Stimulated activated CD4-positive, alpha-beta T cell treated with anti-CD3 and anti-CD28 coated beads, Interleukin-1b, Interleukin-23, amount 100 ng/mL, for 48 hours (primary cell): Measurements from ENCODE around the gene KIAA1328.
"Not testable (repeated sequence)": the region's sequence is repeated elsewhere in the genome, so short reads cannot be mapped to it uniquely, and the experiment has no call there.

Experiments used
- DNase-seq: peaks from one replicate; pipeline ENCODE4 v3.0.0-alpha.2; 2020

KIAA1328 gene

GRCh38 chr18:36828157-36828629, 734 bp upstream of the KIAA1328 start:
- DNase-seq, result no peak

- no peak for DNase-seq
Measured at GRCh38 chr18:36829362-36830157, 633 bp downstream of the KIAA1328 start.

- DNase-seq, result no peak
Measured at GRCh38 chr18:36830158-36830495, 1.2 kb downstream of the KIAA1328 start.

GRCh38 chr18:36831139-36831538, 2.2 kb downstream of the KIAA1328 start:
- DNase-seq, result no peak

GRCh38 chr18:36833120-36833519, 4.2 kb downstream of the KIAA1328 start:
- DNase-seq, result no peak

- DNase-seq, result no peak
Measured at GRCh38 chr18:36835927-36836326, 7.0 kb downstream of the KIAA1328 start.

GRCh38 chr18:36839835-36840234, 10.9 kb downstream of the KIAA1328 start:
- DNase-seq, result no peak

- DNase-seq, result no peak
Measured at GRCh38 chr18:36843199-36843598, 14.3 kb downstream of the KIAA1328 start.

- DNase-seq, result no peak
Measured at GRCh38 chr18:36843784-36844183, 14.9 kb downstream of the KIAA1328 start.

GRCh38 chr18:36848609-36849008, 19.7 kb downstream of the KIAA1328 start:
- DNase-seq, result no peak

- no peak for DNase-seq
Measured at GRCh38 chr18:36849288-36850006, 20.5 kb downstream of the KIAA1328 start.

GRCh38 chr18:36850527-36851201, 21.7 kb downstream of the KIAA1328 start:
- peak; percentile 5 for DNase-seq

GRCh38 chr18:36851202-36851590, 22.3 kb downstream of the KIAA1328 start:
- no peak for DNase-seq

GRCh38 chr18:36856815-36857214, 27.9 kb downstream of the KIAA1328 start:
- DNase-seq, result no peak

GRCh38 chr18:36862182-36862581, 33.3 kb downstream of the KIAA1328 start:
- no peak for DNase-seq

GRCh38 chr18:36867056-36867455, 38.1 kb downstream of the KIAA1328 start:
- no peak for DNase-seq

GRCh38 chr18:36871801-36872200, 42.9 kb downstream of the KIAA1328 start:
- DNase-seq, result no peak

GRCh38 chr18:36872329-36872728, 43.4 kb downstream of the KIAA1328 start:
- no peak for DNase-seq

GRCh38 chr18:36873826-36874225, 44.9 kb downstream of the KIAA1328 start:
- not testable (repeated sequence) for DNase-seq

- not testable (repeated sequence) for DNase-seq
Measured at GRCh38 chr18:36879796-36880195, 50.9 kb downstream of the KIAA1328 start.

GRCh38 chr18:36885981-36886380, 57.1 kb downstream of the KIAA1328 start:
- no peak for DNase-seq

- DNase-seq, result no peak
Measured at GRCh38 chr18:36887114-36887513, 58.2 kb downstream of the KIAA1328 start.

- DNase-seq, result no peak
Measured at GRCh38 chr18:36887864-36888263, 58.9 kb downstream of the KIAA1328 start.

GRCh38 chr18:36888778-36889177, 59.9 kb downstream of the KIAA1328 start:
- no peak for DNase-seq
